Activated B cell treated with CpG ODN at 0.5 μM for 24 hours (primary cell): Measurements from ENCODE around the gene DLEC1. TPM values are rescaled to one million over a fixed set of nuclear protein-coding genes. Genes with fewer than 3 reads are reported as not detected.

Experiments used
- ATAC-seq: fragments of 200-7000 bp; cut with Tn5 transposase; one replicate; pipeline ENCODE4 v1.10.0; 2021; ENCODE audit warnings: low read depth, mild to moderate bottlenecking, moderate library complexity
- CTCF ChIA-PET: fragments of 350-600 bp; sonication (Branson Sonifier 250); formaldehyde crosslinking; loops from one replicate; lab custom pipeline; 2021; ENCODE audit warnings: antibody characterized with exemption; lab: Charles Lee
- POLR2A ChIA-PET: fragments of 350-600 bp; sonication (Branson Sonifier 250); formaldehyde crosslinking; loops from one replicate; lab custom pipeline; 2021; ENCODE audit warnings: antibody characterized with exemption; lab: Charles Lee
- DNase-seq: peaks from one replicate; pipeline ENCODE4 v3.0.0; 2022
- H3K27ac Mint-ChIP-seq: one replicate; pipeline ENCODE4 v1.8.0; 2020; ENCODE audit warnings: mixed read lengths
- H3K27me3 Mint-ChIP-seq: one replicate; pipeline ENCODE4 v1.8.0; 2021; ENCODE audit warnings: mixed read lengths
- H3K36me3 Mint-ChIP-seq: one replicate; pipeline ENCODE4 v1.8.0; 2021; ENCODE audit warnings: low read depth, mixed read lengths
- H3K4me1 Mint-ChIP-seq: one replicate; pipeline ENCODE4 v1.8.0; 2021; ENCODE audit warnings: mixed read lengths
- H3K4me3 Mint-ChIP-seq: one replicate; pipeline ENCODE4 v1.8.0; 2020; ENCODE audit warnings: mild to moderate bottlenecking, mixed read lengths
- H3K9me3 Mint-ChIP-seq: one replicate; pipeline ENCODE4 v1.8.0; 2020; ENCODE audit warnings: mixed read lengths
- CTCF ChIP-seq: fragments of 200-600 bp; IDR thresholded peaks from one replicate; pipeline ENCODE4 v1.8.0; 2022; ENCODE audit warnings: antibody characterized with exemption, mild to moderate bottlenecking
- intact Hi-C: fragments of 100-400 bp; cut with micrococcal nuclease; formaldehyde crosslinking; loops from one replicate; pipeline ENCODE4 v1.15.1; 2024
- total RNA-seq: library from RNA; stranded (reverse); gene quantifications from 2 replicates; pipeline ENCODE4 v1.2.3, GENCODE V29; 2022

Gene DLEC1
- total RNA-seq, 1 donor from 2014 or later = 0.11 TPM

GRCh38 chr3:38022301-38022700 is 16.7 kb upstream of the DLEC1 start:
- Mint-ChIP-seq H3K4me3 (no peak overlapping the region), H3K27me3 (no peaks in the 10 kb centered on the region), H3K27ac (no peak overlapping the region), H3K4me1 (peaks cover 25% of the 10 kb centered on the region), H3K9me3 (no peaks in the 10 kb centered on the region), H3K36me3 (peaks cover 7% of the 10 kb centered on the region)
- TF ChIP-seq CTCF = no peak
- POLR2A ChIA-PET = interaction anchor here (0.8 kb wide), 1 partner anchor 29 kb away, joined by 3 read pairs; no protein-coding TSS in a partner anchor
- no peak for DNase-seq
- CTCF ChIA-PET = interaction anchor here (2.1 kb wide), 1 partner anchor 25 kb away, joined by 6 read pairs; no protein-coding TSS in a partner anchor
- ATAC-seq = no peak
- intact Hi-C loops = no loop called here

- H3K4me3 Mint-ChIP-seq = peak overlapping the region; percentile 97
- CTCF ChIA-PET = interaction anchor here (2.1 kb wide), 1 partner anchor 26 kb away, joined by 6 read pairs; no protein-coding TSS in a partner anchor
These were observed 15.9 kb upstream of the DLEC1 start for GRCh38 chr3:38022896-38023709.

GRCh38 chr3:38026856-38027255 is 12.2 kb upstream of the DLEC1 start:
- intact Hi-C loops = no loop called here
- H3K4me1 Mint-ChIP-seq = peaks cover 33% of the 10 kb centered on the region
- CTCF ChIA-PET = interaction anchor here (1.0 kb wide), 1 partner anchor 30 kb away, joined by 3 read pairs; no protein-coding TSS in a partner anchor

More at GRCh38 chr3:38022896-38023709, 15.9 kb upstream of the DLEC1 start:
- Mint-ChIP-seq H3K27me3 (no peaks in the 10 kb centered on the region), H3K36me3 (peaks cover 7% of the 10 kb centered on the region), H3K4me1 (peaks cover 25% of the 10 kb centered on the region), H3K27ac (peak overlapping the region; percentile 98), H3K9me3 (no peaks in the 10 kb centered on the region)
- TF ChIP-seq CTCF = no peak
- DNase-seq (no peak), ATAC-seq (no peak)
- intact Hi-C loops = no loop called here
- POLR2A ChIA-PET = interaction anchor here (0.7 kb wide), 2 partner anchors 431 to 1382 kb away, joined by 3 read pairs; no protein-coding TSS in a partner anchor

GRCh38 chr3:38027466-38028465 is 11.2 kb upstream of the DLEC1 start:
- Mint-ChIP-seq H3K4me3 (peak overlapping the region; percentile 56), H3K4me1 (peaks cover 33% of the 10 kb centered on the region), H3K27ac (no peak overlapping the region), H3K9me3 (no peaks in the 10 kb centered on the region), H3K27me3 (peaks cover 14% of the 10 kb centered on the region), H3K36me3 (peaks cover 5% of the 10 kb centered on the region)
- ATAC-seq (no peak), DNase-seq (no peak)
- POLR2A ChIA-PET = interaction anchor here (1.2 kb wide), 1 partner anchor 11 kb away, joined by 3 read pairs; the partner anchor contains the start of gene DLEC1
- no peak for TF ChIP-seq CTCF
- CTCF ChIA-PET = interaction anchor here (1.0 kb wide), 1 partner anchor 31 kb away, joined by 3 read pairs; no protein-coding TSS in a partner anchor
- intact Hi-C loops = no loop called here

More at GRCh38 chr3:38026856-38027255, 12.2 kb upstream of the DLEC1 start:
- Mint-ChIP-seq H3K36me3 (peaks cover 5% of the 10 kb centered on the region), H3K4me3 (no peak overlapping the region), H3K27ac (no peak overlapping the region), H3K9me3 (no peaks in the 10 kb centered on the region), H3K27me3 (peaks cover 13% of the 10 kb centered on the region)
- TF ChIP-seq CTCF = no peak
- ATAC-seq = no peak
- no peak for DNase-seq
- POLR2A ChIA-PET = interaction anchor here (0.6 kb wide), 1 partner anchor 13 kb away, joined by 3 read pairs; no protein-coding TSS in a partner anchor
